PFSK-1 (cell line): Measurements from ENCODE around the gene SRGAP2C.

Source experiments
- REST ChIP-seq, 2 experiments: IDR thresholded peaks; 2 replicates each; pipeline versions ENCODE4 v1.6.1 to v1.8.0; 2011 to 2012; ENCODE audit warnings: low read depth in 2 of 2, low read length in 2 of 2, control low read depth in 1 of 2, inconsistent platforms in 1 of 2, mild to moderate bottlenecking in 1 of 2, moderate library complexity in 1 of 2; ENCODE audit not compliant: insufficient read depth in 1 of 2
- TAF1 ChIP-seq: IDR thresholded peaks from 2 replicates; pipeline ENCODE4 v1.6.1; 2012; ENCODE audit warnings: low read length, control low read depth, borderline replicate concordance; ENCODE audit not compliant: insufficient read depth

- TF ChIP-seq REST (IDR thresholded peaks at IDR 0.05; ENCODE audit: insufficient read depth in 1 of 2, low read depth in 2 of 2, low read length in 2 of 2) (no peak), TAF1 (no peak)
Observed at GRCh38 chr1:121413821-121414220, 229.0 kb downstream of the SRGAP2C start.
